Hypothalamus (tissue), 51 donors: Measurements from ENCODE around the gene LYPD1.
"Not testable (repeated sequence)": the region's sequence is repeated elsewhere in the genome, so short reads cannot be mapped to it uniquely, and the experiment has no call there.

ENCODE experiments used
- DNase-seq, 51 donors: peaks; one replicate each; lab custom pipeline; 2025; lab: John Stamatoyannopoulos, UW

LYPD1 gene, protein sequence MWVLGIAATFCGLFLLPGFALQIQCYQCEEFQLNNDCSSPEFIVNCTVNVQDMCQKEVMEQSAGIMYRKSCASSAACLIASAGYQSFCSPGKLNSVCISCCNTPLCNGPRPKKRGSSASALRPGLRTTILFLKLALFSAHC

GRCh38 chr2:132669908-132670495 lies at the start of gene LYPD1:
Gene LYPD1, minus strand, starts transcription at chr2:132670205. Its CDS starts 273 bp downstream, at chr2:132669932.
- DNase-seq = peak in 33 of 51 donors; percentile 12 to 68 (median 48)

DNA sequence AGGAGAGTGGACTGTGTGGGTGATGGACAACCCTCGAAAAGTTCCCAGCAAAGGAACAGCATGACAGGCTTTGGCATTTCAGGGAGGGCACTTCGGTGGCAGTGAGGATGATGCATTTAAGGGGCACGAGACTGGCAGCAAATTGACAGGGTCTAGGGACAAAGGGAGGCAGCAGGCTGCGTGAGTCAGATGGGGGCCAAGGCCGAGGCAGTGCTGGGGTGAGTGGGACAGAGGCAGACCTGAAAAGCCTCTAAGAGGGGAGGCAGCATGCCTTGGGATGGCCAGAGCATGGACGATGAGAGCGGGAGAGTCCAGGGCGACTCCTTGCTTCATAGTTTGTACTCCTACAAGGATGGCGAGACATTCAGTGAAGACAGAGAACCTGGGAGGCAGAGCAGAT lies 49.5 kb upstream of the LYPD1 start:
- DNase-seq = no peak

DNA sequence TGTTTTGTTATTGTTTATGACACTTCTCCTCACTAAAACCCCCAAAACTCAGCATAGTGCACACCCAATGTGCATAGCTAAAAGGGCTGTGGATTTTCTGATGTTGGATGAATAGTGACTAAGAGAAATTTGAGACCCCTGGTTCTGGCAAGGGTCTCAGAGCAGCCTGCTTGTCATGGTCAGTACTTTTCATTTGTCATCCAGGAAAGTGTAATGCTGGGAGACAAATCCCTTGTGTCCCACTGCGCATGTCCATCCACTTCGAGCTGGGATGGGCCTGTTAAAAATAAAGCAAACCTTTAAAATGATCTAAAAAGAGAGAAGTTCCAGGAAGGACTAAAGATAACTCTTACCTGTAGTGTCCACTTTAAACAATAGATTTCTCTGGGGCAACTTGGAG lies 46.9 kb upstream of the LYPD1 start:
- no peak for DNase-seq

DNA sequence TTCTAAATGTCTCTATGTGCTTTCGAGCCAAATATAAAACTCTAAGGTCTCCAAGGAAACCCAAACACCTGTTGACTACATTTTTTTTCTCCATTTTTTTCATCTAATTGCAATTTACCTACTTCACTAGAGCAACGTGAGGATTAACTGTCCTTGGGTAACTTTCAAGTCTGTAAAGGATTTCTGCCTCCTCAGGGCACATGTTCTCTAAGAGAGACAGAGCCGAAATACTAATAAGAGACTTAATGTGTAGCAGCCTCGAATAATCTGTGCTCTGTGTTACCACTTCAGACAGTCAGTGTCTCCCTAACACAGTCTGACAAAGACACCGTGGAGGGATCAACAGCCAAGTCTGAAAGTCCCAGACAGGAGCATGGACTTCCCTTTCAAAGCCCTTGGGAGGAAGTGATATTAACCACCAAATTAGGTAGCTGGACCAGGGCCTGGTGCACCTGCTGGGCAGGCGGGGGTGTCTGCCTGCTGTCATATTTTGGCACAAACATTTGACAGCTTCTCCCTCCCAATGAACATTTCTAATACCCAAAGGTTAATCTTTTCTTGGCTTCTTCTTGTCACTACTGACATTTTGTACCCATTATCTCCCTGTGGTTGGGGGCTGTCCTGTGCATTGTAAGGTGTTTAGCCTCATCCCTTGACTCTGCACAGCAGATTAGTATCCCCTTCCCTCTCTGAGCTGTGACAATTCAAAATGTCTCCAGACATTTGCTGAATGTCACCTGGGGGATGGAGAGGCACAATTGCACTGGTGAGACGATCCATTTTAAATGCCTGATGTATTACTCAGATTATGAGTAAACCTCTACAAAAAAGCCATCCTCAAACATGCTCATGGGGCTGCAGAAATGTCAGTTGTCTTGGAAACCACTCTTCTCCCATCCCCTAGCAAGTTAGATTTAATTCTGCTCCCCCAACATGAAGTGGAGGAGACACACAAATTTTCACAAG lies 45.7 kb upstream of the LYPD1 start:
- DNase-seq = peak in 1 of 51 donors; percentile 35

GRCh38 chr2:132703396-132703795 lies 33.4 kb upstream of the LYPD1 start:
- DNase-seq = no peak

DNA sequence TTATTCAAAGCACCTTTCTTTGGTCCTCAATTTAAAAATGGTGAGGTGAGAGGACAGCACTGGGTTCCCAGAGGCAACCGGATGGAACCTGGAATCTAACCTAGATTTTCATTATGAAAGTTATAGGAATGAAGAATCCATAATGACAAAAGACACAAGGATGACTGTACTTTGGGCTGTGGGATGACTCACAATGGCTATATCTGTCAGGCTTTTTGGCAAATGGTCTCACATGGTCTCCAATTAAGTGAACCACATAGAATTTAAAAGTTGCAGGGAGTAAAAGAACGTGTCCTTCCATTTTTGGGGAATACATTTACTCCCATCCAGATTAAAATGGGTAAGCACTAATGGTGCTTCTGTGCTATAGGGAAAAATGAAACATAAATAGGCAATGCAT lies 31.8 kb upstream of the LYPD1 start:
- no peak for DNase-seq

DNA sequence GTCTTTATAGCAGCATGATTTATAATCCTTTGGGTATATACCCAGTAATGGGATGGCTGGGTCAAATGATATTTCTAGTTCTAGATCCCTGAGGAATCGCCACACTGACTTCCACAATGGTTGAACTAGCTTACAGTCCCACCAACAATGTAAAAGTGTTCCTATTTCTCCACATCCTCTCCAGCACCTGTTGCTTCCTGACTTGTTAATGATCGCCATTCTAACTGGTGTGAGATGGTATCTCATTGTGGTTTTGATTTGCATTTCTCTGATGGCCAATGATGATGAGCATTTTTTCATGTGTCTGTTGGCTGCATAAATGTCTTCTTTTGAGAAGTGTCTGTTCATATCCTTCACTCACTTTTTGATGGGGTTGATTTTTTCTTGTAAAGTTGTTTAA lies 29.8 kb upstream of the LYPD1 start:
- not testable (repeated sequence) for DNase-seq

- not testable (repeated sequence) for DNase-seq
Measured at GRCh38 chr2:132698347-132698746, 28.3 kb upstream of the LYPD1 start.

DNA sequence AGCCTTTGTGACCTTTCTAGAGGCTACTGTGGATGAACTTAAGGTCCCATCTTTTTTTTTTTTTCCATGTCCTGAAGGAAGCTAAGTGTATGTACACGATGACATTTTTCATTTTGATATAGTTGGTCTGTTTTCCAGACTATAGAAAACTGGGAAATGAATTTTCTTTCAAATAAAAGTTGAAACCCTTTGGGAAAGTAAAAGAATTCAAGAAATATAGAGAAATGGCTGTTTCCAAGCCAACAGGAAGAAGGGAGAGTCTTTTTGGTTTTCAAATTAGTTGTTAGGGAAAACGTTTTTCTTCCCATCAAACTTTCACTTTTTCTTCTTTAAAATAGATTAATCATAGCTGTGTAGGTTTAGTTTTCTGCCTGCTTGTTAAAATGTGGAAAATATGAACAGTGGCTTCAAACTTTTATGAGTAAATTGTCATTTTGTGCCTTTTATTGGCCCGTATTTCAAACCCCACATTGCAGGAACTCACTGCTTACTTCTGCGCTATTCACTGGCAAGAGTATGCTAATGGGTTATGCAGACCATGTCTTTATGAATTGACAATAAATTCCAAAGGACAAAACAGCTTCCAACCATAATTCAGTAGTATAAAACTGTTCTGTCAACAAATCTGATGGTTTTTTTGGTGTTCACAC lies 27.7 kb upstream of the LYPD1 start:
- DNase-seq = no peak

GRCh38 chr2:132692816-132693215 lies 22.8 kb upstream of the LYPD1 start:
- DNase-seq = no peak

- DNase-seq = no peak
Measured at GRCh38 chr2:132691556-132691955, 21.6 kb upstream of the LYPD1 start.

DNA sequence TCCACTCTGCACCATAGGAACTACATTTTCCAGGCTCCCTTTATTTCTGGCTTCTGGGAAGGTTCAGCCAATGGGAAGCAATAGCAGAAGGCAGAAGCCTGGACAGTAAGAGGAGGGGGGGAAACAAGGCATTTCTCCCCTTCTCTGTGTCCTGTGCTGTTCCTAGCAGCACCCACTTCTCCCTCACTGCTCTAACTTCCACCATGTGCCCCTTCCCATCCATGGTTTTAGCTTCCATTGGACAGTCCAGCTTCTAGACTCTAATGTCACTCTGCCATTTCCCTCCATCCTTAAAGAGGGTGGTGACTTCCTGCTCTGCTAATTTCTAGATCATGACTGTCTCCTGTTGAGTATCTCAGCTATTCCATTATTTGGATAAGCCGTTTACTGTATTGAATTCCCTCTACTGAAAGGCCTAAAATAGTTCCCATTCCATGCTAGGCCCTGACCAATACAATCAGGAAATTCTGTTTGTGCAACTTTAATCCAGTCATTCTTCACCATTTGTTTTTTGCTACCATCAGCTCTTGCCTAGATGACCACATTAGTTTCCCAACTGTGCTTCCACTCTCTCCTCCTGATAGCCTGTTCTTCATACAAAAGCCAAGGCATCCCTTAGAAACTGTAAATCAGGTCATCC lies 20.8 kb upstream of the LYPD1 start:
- no peak for DNase-seq

- no peak for DNase-seq
Measured at GRCh38 chr2:132681766-132682165, 11.8 kb upstream of the LYPD1 start.

- no peak for DNase-seq
Measured at GRCh38 chr2:132680544-132680943, 10.5 kb upstream of the LYPD1 start.

GRCh38 chr2:132678483-132678882 lies 8.5 kb upstream of the LYPD1 start:
- no peak for DNase-seq

DNA sequence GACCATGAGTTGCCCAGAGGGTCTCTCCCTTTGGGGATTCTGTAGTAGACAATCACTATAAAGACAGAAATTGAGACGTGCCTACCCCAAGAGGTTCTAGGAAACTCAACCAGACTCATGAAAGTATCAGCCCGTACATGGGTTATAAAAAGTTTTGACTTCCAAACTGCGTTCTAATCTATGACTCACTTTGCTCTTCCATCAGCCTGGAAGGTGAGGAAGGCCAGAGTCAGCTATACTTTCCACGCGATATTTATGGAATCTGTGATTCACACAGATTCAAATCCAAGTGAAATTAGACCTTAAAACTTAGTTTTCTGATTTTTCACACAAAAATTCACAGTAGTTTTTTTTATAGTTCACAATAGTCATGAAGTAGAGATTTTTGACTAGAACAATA lies 7.7 kb upstream of the LYPD1 start:
- no peak for DNase-seq

- no peak for DNase-seq
Measured at GRCh38 chr2:132676999-132677398, 7.0 kb upstream of the LYPD1 start.

GRCh38 chr2:132671151-132671835 lies 1.3 kb upstream of the LYPD1 start:
- DNase-seq = peak in 9 of 51 donors; percentile 23 to 62 (median 30)

DNA sequence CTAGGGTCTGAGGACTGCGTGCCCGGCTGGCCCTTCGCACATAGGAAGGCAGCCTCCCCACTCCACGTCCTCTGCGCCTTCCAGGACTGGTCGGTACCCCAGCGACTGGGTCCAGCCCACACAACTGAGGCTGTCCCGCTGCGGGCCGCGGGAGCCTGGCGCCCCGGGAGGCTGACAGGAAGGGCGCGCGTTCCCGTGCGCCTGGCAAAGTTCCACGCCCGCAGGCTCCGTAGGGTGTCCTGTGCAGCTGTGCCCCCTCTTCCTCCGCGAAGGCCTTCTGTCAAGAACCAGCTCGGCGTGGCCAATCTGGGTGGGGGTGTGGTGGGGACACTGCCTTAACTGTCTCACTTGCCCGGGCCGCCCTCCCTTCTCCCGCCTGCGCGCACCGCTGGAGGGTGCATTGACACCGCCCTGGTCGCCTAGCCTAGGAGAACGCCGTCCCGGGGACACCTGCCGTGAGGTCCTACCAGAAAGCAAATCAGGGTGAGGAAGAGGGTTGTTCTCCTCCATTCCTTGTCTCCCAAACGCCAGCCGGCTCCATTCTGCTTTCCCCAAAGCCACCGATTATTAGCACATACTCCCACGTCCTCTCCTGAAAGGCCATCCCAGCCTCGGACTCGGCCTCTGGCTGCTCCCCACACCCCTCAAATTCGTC lies 618 bp upstream of the LYPD1 start:
- DNase-seq = peak in 35 of 51 donors; percentile 12 to 77 (median 43)
